Cardiac fibroblast (primary cell): Measurements from ENCODE around the gene FAM131A.
A peak's percentile ranks its signal among the peaks of the same experiment; 100 is the strongest.

ENCODE experiments used
- DNase-seq, 2 donors: peaks; one replicate each; pipeline versions ENCODE4 v3.0.0 to v3.0.0-alpha.2; 2010; ENCODE audit warnings: low read depth in 2 of 2
- H3K4me3 ChIP-seq, 2 donors: replicated peaks in 1 of 2; 1 replicate in 1 of 2; 2 replicates in 1 of 2; pipeline ENCODE4 v1.5.1; 2011; ENCODE audit warnings: low read depth in 2 of 2, low read length in 2 of 2, mild to moderate bottlenecking in 2 of 2, moderate library complexity in 1 of 2
- TF ChIP-seq, protein P1 (sequence below): IDR thresholded peaks from one replicate; pipeline ENCODE4 v1.5.1; 2011; ENCODE audit warnings: low read depth, mild to moderate bottlenecking, low read length, inconsistent platforms

FAM131A gene

DNA sequence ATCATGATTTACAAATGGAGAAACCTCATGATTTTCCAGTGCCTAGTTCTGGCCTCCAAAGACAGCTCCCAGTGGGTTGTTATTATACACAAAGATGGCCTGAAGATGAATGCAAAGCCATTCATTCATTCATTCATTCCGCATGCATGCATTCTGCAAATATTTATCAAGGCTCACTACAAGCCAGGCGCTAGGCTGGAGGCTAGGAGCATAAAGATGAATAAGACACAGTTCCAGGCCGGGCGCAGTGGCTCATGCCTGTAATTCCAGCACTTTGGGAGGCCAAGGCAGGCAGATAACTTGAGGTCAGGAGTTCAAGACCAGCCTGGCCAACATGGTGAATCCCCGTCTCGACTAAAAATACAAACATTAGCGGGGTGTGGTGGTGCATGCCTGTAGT is 40.8 kb upstream of the FAM131A start:
- no peak overlapping the region for H3K4me3 ChIP-seq
- DNase-seq: no peak
- TF ChIP-seq, protein P1, sequence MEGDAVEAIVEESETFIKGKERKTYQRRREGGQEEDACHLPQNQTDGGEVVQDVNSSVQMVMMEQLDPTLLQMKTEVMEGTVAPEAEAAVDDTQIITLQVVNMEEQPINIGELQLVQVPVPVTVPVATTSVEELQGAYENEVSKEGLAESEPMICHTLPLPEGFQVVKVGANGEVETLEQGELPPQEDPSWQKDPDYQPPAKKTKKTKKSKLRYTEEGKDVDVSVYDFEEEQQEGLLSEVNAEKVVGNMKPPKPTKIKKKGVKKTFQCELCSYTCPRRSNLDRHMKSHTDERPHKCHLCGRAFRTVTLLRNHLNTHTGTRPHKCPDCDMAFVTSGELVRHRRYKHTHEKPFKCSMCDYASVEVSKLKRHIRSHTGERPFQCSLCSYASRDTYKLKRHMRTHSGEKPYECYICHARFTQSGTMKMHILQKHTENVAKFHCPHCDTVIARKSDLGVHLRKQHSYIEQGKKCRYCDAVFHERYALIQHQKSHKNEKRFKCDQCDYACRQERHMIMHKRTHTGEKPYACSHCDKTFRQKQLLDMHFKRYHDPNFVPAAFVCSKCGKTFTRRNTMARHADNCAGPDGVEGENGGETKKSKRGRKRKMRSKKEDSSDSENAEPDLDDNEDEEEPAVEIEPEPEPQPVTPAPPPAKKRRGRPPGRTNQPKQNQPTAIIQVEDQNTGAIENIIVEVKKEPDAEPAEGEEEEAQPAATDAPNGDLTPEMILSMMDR: no peak

DNA sequence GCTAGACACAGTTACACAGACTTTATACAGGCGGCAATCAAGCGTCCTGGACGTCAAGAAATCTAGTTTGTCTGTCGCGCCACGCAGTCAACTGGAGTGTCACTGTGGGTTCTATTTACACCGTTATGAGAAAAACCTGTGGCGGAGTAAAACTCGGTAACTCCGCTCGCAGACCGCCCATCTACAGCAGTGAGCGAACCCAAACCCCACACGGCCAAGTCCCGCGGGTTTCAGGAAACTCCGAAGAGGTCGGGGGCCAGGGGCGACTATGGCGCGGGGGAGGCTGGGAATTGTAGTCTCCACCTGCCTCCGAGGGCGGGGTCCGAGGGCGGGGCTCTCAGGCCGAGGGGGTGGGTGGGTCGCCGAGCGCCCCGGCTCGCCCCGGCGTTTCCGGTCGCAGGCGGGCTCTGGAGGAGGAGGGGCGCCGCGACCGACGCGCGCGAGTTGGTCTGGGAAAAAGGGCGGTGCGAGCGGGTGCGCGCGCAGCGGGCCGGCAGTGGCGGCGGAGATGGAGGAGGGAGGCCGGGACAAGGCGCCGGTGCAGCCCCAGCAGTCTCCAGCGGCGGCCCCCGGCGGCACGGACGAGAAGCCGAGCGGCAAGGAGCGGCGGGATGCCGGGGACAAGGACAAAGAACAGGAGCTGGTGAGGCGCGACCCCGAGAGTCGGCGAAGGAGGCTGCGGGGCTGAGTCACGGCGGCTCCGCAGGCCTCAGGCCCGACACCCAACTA is 38.5 kb upstream of the FAM131A start, which contains the start of gene PSMD2:
Gene PSMD2 (plus strand): TSS at position 483 of the 729 bp plus-strand sequence. CDS start 26 bp downstream, at position 509.
- H3K4me3 ChIP-seq: peak within 1 kb of the TSS; percentile 82 to 87
- TF ChIP-seq, protein P1: no peak
- peak; percentile 97 to 98 for DNase-seq

DNA sequence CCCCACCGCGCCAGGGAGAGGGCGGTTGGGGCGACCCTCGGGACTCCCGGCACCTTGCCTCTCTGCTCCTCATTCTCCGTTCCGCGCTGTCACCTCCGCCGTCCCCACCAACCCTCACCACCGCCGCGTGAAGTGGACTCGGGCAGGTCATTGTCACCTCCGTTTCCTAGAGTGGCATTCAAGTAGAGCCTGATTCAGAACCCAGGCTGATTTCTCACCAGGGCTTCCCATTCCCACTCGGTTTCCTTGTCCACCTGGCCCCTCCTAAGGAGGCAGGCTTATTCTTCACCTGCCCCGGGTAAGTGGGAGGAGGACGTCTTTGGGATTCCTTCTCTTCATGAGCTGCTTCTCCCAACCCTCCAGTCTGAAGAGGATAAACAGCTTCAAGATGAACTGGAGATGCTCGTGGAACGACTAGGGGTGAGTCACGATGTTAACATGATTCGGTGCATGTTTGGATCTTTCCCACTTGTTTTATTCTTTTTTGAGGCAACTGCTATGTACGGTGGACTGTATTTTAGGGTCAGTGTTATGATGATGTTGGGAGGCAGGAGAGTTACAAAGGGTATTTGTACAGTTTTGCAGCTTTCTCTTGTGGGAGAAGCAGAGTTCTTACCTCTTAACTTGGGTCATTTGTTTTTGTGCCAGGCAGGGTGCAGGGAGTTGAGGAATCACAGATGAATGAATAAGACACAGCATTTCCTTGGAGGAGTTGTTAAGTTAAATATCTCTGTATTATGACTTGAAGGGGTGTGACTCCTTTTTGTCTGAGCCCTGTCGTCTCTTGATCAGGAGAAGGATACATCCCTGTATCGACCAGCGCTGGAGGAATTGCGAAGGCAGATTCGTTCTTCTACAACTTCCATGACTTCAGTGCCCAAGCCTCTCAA is 37.7 kb upstream of the FAM131A start:
- DNase-seq: peak in 1 of 2 donors; percentile 57
- H3K4me3 ChIP-seq: peak overlapping the region; percentile 82 to 87
- TF ChIP-seq, protein P1: no peak

DNA sequence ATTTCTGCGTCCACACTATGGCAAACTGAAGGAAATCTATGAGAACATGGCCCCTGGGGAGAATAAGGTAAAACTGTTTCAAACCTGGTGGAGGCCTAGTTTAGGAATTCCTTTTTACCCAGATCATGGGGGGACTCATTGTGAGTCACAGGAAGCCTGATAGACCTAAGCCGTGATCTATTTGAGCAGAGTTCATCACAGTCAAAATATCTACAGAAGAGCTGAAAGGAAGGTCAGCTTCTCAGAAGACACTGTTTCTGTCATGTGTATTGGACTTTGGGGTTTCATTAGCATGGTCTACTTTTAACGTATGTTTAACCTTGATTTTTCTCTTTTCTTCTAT is 37.1 kb upstream of the FAM131A start:
- H3K4me3 ChIP-seq: peak overlapping the region in 1 of 2 donors; percentile 87
- peak in 1 of 2 donors; percentile 83 for DNase-seq

DNA sequence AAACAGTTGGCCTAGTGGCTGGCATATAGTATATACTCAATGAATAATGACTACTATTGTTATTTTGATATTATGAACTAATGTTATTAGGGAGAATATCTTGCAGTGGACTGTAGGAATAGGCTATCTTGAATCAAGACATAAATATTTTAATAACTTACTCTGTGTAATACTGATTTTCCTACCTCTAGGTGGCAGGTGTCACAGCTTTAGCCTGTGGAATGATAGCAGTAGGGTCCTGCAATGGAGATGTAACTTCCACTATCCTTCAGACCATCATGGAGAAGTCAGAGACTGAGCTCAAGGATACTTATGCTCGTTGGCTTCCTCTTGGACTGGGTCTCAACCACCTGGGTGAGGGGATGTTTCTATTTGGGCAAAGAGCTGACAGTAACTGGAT is 31.8 kb upstream of the FAM131A start:
- TF ChIP-seq, protein P1: peak; percentile 34
- no peak overlapping the region for H3K4me3 ChIP-seq
- peak; percentile 33 to 42 for DNase-seq

More for the DNA sequence above, 37.1 kb upstream of the FAM131A start:
- TF ChIP-seq, protein P1: no peak

DNA sequence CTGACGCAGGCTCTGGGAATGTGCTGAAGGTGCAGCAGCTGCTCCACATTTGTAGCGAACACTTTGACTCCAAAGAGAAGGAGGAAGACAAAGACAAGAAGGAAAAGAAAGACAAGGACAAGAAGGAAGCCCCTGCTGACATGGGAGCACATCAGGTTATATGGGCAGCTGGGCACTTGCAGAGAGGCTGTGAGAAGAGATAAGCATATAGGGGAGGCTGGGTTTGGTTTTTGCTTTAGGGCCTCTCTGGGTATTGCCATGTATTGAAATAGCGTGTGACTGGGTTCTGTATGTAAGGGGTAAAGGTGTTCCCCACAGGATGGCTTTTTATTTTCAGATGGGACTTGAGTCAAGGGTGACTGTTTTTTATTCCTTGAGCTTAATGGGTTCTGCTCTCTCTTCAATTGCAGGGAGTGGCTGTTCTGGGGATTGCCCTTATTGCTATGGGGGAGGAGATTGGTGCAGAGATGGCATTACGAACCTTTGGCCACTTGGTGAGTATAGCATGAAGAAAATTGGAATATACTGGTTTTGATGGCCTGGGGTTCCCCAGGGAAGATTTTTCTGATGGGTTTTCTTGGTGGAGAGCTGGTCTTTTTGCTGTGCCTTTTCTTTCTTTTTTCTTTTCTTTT is 30.9 kb upstream of the FAM131A start:
- TF ChIP-seq, protein P1: no peak
- H3K4me3 ChIP-seq: no peak overlapping the region
- DNase-seq: no peak
